ENCODE measurements around the gene SFT2D1. TPM values are rescaled to one million over a fixed set of nuclear protein-coding genes. Genes with fewer than 3 reads are reported as not detected.

Gene SFT2D1
- total RNA-seq, 3 donors from 2014 or later: 41.1 to 52.4 (median 52.1) TPM

DNA sequence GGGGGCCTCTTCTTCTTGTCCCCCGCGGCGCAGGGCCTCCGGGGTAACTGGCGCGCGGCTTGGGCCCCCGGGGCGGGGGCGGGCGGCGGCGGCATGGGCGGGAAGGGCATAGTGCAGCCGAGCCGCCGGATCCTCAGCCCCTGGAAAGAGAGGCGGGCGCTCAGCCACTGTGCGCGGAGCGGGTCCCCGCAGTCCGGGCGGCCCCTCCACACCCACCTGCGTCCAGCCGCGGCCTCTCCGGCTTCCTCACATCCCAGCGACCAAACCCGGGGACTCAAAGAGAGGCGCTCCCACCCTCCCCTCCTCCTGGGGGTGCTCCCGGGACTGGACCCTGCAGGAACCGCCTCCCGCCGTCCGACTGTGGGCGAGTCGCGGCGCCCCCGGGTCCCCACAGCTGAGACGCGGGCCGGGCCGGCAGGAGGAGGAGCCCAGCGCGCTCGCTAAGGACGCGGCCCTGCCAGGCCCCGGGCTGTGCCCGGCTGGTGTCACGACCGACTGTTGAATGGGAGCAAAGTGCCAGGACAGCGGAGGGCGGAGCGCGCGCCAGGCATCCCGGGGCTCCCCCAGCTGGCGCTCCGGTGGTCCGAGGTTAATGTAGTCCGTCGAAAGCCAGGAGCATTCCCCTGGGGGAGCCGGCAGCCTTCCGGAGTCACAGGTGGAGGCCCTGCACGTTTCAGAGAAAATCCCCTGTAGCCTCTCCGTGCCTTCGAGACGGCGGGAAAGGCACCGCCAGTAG lies 34.1 kb downstream of the SFT2D1 start, which contains the start of gene PRR18:
PRR18 (minus strand) TSS at position 360 of the 736 bp plus-strand sequence; CDS start at position 110, 250 bp downstream.
- H3K27me3 ChIP-seq: peaks cover 9 to 22% of the 10 kb centered on the region in 2 donors
- intact Hi-C loops (cut with DNase I; ENCODE audit: low total_unique reads): loop anchor here (2.0 kb wide), 1 partner anchor 19 kb away; no protein-coding TSS in a partner anchor
- no peak for DNase-seq (ENCODE audit: low spot score in 2 of 2)

DNA sequence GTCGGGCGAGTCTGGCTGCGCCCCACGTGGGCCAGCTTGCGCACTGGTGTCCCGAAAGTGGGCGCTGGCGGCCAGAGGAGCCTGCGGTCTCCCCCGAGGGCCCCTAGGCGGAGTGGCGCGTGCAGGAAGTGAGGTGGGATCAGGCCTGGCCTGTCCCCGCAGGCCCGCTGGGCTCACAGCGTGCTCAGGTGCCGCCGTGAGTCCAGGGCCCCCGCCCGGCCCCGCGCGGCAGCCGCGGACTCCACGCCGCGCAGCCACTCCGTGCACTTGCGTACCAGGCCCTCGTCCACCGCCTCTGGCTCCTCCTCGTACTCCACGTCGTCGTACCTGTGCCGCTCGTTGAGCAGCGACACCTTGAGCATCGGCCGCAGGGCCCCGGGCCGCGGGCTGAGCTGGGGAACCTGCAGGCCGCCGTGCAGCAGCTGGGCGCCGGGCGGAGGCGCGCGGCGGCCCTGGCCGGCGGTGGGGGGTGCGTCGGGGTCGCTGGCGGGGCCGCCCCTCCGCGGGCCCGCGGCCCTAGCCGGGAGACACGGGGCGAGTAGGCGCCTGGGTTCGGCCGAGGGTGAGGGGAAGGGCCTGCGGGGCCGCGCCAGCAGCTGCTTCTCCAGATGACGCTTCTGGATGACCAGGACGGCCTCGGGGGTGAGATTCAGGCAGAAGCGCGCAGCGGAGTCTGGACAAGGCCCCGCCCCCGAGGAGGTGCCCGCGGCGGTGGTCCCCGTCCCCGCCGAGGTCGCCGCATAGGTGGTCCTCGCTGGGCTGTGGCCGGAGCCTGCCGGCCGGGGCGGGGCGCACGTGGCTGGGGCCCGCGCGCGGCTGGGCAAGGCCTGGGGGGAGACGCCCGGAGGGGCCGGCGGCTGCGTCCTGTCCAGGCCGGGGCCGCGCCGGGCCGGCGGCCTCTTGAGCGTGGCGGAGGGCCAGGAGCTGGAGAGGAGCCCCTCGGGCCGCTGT lies 35.0 kb downstream of the SFT2D1 start:
- no peak for DNase-seq (ENCODE audit: low spot score in 2 of 2)
- no peaks in the 10 kb centered on the region for H3K9me3 ChIP-seq
- H3K27me3 ChIP-seq: peaks cover 9 to 25% of the 10 kb centered on the region in 2 donors
- peak overlapping the region; percentile 35 to 75 (median 50) for H3K4me3 ChIP-seq
- intact Hi-C loops (cut with DNase I; ENCODE audit: low total_unique reads): loop anchor here (2.0 kb wide), 1 partner anchor 19 kb away; no protein-coding TSS in a partner anchor
- TF ChIP-seq POLR2A (IDR thresholded peaks at IDR 0.05) (no peak), POLR2AphosphoS5 (IDR thresholded peaks at IDR 0.05) (no peak), CTCF (IDR thresholded peaks at IDR 0.05) (no peak)
- H3K27ac ChIP-seq: no peak overlapping the region
- H3K4me1 ChIP-seq: peaks cover 0 to 7% of the 10 kb centered on the region in 2 donors
- no peaks in the 10 kb centered on the region for H3K36me3 ChIP-seq

More for the DNA sequence above, 34.1 kb downstream of the SFT2D1 start, which contains the start of gene PRR18:
- H3K27ac ChIP-seq: no peak within 1 kb of the TSS
- TF ChIP-seq POLR2A (IDR thresholded peaks at IDR 0.05): no peak
- no peak for TF ChIP-seq CTCF (IDR thresholded peaks at IDR 0.05)
- no peak for TF ChIP-seq POLR2AphosphoS5 (IDR thresholded peaks at IDR 0.05)
- no peaks in the 10 kb centered on the region for H3K36me3 ChIP-seq
- H3K4me3 ChIP-seq: peak within 1 kb of the TSS; percentile 35 to 75 (median 50)
- peaks cover 0 to 7% of the 10 kb centered on the region in 2 donors for H3K4me1 ChIP-seq
- H3K9me3 ChIP-seq: no peaks in the 10 kb centered on the region

DNA sequence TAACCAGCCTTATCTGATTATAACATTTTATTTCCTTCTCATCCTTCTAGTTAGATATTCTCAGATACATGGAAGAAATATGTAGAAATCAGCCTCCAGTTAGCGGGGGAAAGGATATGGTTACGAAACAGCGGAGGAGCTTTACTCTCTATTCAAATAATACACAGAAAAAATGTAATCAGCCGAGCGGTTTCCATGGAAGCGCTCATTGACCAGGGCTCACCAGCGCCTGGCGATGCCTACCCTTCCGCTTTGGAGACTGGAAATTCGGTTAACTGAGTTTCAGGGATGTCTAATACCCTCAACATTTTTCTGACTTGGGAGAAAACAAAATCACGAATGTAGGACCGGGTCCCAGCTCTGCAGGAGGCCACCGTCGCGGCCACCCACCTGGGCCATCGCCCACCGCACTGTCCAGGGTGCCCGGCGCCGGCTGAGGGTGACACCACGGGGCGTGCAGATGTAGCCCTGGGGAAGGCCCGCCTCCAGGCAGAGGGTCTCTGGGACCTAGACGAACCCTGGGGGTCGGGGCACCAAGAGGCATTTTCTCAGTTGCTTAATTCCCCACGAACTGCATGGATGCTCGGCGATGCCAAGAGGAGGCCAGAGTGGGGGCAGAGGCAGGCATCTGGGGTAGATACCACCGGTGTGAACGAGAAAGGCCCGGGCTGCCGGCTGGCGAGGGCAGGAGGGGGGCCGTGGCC lies 35.8 kb downstream of the SFT2D1 start:
- peaks cover 0 to 7% of the 10 kb centered on the region in 2 donors for H3K4me1 ChIP-seq
- no peak for DNase-seq (ENCODE audit: low spot score in 2 of 2)
- intact Hi-C loops (cut with DNase I; ENCODE audit: low total_unique reads): no loop called here

DNA sequence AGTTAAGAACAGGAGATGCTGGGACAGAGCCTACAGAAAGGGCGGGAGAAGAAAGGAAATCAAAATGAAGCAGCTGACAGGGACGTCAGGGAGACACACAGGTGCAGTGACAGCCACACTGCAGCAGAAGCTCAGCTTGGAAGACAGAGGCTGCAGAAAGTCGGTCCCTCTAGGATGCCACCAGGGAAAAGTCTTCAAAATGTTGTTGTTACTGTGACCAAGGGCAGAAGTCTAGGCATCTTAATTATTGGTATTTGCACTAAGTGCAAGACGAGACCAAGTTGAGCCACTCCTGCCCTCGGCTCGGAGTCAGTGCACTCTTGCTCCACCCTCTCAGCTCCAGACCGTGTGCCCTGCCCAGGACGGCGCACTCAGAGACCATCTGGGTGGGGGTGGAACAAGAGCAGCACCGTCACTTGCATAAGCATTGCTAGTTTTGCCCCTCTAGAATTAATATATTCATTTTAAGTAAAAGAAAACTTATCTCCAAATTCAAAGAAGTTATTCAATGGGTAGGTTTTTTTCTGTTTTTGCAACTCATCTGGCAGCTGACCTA lies 36.7 kb downstream of the SFT2D1 start:
- Histone ChIP-seq H3K36me3 (no peaks in the 10 kb centered on the region), H3K27me3 (peaks cover 9 to 26% of the 10 kb centered on the region in 2 donors), H3K9me3 (no peaks in the 10 kb centered on the region), H3K27ac (no peak overlapping the region), H3K4me3 (no peak overlapping the region), H3K4me1 (peaks cover 0 to 7% of the 10 kb centered on the region in 2 donors)
- intact Hi-C loops (cut with DNase I; ENCODE audit: low total_unique reads): no loop called here
- DNase-seq (ENCODE audit: low spot score in 2 of 2): no peak
- TF ChIP-seq POLR2AphosphoS5 (IDR thresholded peaks at IDR 0.05): no peak
- no peak for TF ChIP-seq CTCF (IDR thresholded peaks at IDR 0.05)
- TF ChIP-seq POLR2A (IDR thresholded peaks at IDR 0.05): no peak

More for the DNA sequence above, 35.8 kb downstream of the SFT2D1 start:
- peaks cover 9 to 26% of the 10 kb centered on the region in 2 donors for H3K27me3 ChIP-seq
- TF ChIP-seq POLR2A (IDR thresholded peaks at IDR 0.05) (no peak), POLR2AphosphoS5 (IDR thresholded peaks at IDR 0.05) (no peak)
- H3K9me3 ChIP-seq: no peaks in the 10 kb centered on the region
- peak overlapping the region in 2 of 3 donors; percentile 50 to 75 for H3K4me3 ChIP-seq
- H3K27ac ChIP-seq: no peak overlapping the region
- H3K36me3 ChIP-seq: no peaks in the 10 kb centered on the region

- no peaks in the 10 kb centered on the region for H3K9me3 ChIP-seq
- no peaks in the 10 kb centered on the region for H3K36me3 ChIP-seq
- DNase-seq (ENCODE audit: low spot score in 2 of 2): no peak
- no peak overlapping the region for H3K4me3 ChIP-seq
- H3K27me3 ChIP-seq: peaks cover 9 to 26% of the 10 kb centered on the region in 2 donors
- intact Hi-C loops (cut with DNase I; ENCODE audit: low total_unique reads): no loop called here
- H3K4me1 ChIP-seq: peaks cover 0 to 7% of the 10 kb centered on the region in 2 donors
- no peak overlapping the region for H3K27ac ChIP-seq
- TF ChIP-seq CTCF (IDR thresholded peaks at IDR 0.05): no peak
- TF ChIP-seq POLR2AphosphoS5 (IDR thresholded peaks at IDR 0.05): no peak
- no peak for TF ChIP-seq POLR2A (IDR thresholded peaks at IDR 0.05)
Observed at GRCh38 chr6:166304106-166304505, 38.2 kb downstream of the SFT2D1 start.

Data from breast epithelium (tissue), 4 donors.